ENCODE measurements around the gene C9orf72.
"Not testable (repeated sequence)": the region's sequence is repeated elsewhere in the genome, so short reads cannot be mapped to it uniquely, and the experiment has no call there.

The C9orf72 gene

DNA sequence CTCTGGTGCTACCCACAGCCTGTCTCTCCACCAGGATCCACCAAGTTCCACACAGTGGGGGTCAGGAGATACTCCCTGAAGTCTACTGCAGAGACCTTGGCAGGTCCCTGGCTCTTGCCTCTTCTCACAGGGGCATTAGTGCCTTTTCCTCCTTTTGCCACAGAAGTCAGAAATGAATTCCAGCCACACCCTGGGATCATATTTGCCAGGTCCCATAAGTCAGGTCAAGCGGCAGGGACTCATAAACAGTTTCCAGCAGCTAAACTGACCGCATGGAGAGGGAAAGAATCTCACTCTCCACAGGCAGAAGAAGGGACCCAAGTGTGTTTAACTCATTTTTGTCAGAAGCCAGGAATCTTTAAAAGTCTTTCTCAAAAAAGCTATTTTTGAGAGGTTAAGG lies 62.5 kb downstream of the C9orf72 start:
- no peak for DNase-seq

DNA sequence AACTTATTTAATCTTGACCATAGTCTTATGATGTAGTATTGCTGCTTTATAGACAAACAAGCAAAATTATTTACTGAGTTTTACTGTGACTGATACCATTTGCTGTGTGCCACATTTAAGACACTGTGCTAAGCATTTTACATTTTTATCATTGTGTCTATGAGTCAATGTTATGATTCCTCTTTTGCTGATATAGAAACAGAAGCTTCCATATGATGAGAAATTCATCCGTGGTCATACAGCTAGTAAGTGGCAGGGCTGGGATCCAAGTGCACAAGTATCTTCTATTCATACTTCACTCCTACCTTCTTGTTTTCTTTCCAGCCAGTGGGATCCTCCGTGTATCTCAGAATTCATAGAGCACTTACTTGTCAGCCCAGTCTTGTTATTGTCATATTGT lies 66.3 kb downstream of the C9orf72 start:
- no peak for DNase-seq

DNA sequence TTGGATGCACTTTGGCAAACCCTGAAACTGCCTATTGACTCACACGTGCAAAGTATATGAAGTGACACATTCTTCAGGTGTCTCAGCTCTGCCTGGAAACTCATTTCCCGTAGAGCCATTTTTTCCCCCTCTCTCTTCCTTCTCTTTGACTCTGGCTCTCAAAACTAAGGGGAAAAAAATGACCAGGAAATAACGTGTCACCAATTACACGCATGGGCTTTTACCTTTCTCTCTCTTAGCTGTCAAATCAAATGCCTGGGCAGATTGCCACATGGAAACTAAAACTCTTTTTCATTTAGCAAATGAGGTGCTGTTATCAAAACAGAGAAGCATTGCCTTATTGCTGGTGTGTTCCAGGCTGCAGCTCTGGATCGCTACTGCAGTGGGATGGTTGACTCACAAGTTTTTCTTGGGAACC lies 67.5 kb downstream of the C9orf72 start:
- DNase-seq: no peak

DNA sequence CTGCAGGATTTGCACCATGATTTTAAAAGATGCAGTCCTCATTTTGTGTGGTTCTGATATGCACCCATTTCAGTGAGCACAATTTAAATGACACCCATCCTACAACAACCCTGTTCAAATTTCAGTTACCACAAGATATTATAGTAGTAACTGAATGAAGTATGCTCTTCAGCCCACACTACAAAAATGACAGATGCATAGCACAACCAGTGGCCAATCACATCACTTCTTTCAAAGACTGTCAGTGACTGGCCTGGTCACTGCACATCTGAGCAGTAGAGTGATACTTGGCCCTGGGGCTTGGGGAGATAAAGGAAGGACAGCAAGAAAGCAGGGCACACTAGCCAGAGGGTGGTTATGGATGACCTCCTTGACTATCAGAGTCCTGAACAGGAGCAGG lies 69.0 kb downstream of the C9orf72 start:
- DNase-seq: no peak

DNA sequence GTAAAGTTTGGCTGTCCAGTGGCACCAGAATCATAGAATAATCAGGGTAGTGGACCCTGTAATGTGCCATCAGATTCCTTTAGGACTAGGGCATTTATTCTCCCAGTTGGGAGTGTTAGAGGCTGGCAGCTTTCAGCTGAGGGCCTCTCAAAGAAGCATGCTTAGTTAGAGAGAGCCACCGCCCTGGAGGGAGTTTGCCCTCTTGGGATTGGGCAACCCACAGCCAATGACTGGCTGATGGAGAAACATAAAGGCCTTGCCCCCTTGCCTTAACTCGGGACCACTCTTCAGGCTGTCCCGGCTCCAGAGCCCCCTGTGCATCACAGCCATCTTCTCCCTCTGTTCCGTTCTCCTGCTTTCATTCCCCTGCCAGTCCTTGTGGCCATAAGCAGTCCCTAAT lies 69.7 kb downstream of the C9orf72 start:
- DNase-seq: no peak

DNA sequence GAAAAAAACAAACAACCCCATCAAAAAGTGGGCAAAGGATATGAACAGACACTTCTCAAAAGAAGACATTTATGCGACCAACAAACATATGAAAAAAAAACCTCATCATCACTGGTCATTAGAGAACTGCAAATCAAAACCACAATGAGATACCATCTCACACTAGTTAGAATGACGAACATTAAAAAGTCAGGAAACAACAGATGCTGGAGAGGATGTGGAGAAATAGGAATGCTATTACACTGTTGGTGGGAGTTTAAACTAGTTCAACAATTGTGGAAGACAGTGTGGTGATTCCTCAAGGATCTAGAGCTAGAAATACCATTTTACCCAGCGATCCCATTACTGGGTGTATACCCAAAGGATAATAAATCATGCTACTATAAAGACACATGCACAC lies 72.4 kb downstream of the C9orf72 start:
- DNase-seq: not testable (repeated sequence)

DNA sequence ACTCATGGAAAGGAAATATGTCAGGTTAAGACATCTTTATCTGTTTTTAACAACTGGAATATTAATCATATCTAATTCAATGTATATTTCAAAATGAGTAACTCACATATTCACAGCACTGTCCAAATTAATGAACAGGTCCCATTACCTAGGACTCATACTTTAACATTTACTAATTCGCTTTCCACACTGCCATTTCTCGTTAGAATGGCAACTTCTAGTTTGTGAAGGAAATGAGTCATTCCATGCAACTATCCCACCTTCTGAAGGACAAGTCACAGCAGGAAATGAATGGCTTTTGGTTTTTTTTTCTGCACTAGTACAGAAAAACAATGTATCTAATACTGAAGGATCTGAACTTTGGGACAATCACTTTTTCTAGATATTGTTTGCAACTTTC lies 73.8 kb downstream of the C9orf72 start:
- peak; percentile 28 for DNase-seq

DNA sequence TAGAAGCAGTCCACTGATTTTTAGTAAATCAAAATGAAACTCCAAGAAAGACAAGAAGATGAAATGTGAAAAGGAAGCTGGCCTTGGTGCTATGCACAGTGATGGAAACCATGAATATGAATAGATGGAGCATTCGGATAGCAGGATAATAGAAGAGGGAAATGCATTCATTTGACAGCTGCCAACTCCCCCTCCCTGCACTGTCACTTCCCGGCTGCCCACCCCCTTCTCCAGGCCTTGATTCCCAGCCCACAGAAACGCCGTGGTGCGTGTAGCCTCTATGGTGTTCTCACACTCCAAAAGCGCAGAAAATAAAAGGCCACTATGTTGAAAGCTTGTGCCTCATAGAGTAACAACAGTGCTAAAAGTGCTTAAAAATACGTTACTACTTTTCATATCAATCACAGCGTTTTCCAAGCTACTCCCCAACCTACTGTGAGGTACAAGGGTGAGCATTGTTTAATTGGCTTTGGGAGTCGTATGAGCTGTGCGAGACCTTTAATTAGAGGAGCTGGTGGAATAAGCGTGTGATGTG lies 75.3 kb downstream of the C9orf72 start:
- no peak for DNase-seq
